Neural cell (in vitro differentiated cells): ENCODE data around the gene RASD2. TPM values are rescaled to one million over a fixed set of nuclear protein-coding genes. Genes with fewer than 3 reads are reported as not detected.

ENCODE experiments used
- H2AFZ ChIP-seq: fragments of 200-600, 300-800 bp; sonication (generic), shearing (Covaris generic); 2 replicates; pipeline ENCODE4 v1.6.0; 2014; ENCODE audit warnings: low read depth, mild to moderate bottlenecking, antibody characterized with exemption, low read length, moderate library complexity
- H3F3A ChIP-seq: fragments of 200-600 bp; shearing (Covaris generic); 2 replicates; pipeline ENCODE4 v1.6.1; 2016; ENCODE audit warnings: mild to moderate bottlenecking, moderate library complexity, mixed read lengths, antibody characterized with exemption, low read length; ENCODE audit not compliant: insufficient read depth, poor library complexity, severe bottlenecking
- H3K27ac ChIP-seq: fragments of 200-600, 300-800 bp; sonication (generic), shearing (Covaris generic); 2 replicates; pipeline ENCODE4 v1.5.1; 2014; ENCODE audit warnings: mild to moderate bottlenecking, low read length, moderate library complexity
- H3K27me3 ChIP-seq: fragments of 300-800, 200-600 bp; sonication (generic), shearing (Covaris generic); 2 replicates; pipeline ENCODE4 v1.6.0; 2014; ENCODE audit warnings: mild to moderate bottlenecking, low read depth, low read length, moderate library complexity; ENCODE audit not compliant: insufficient read depth
- H3K36me3 ChIP-seq: fragments of 300-800, 200-600 bp; sonication (generic), shearing (Covaris generic); 2 replicates; pipeline ENCODE4 v1.5.1; 2014; ENCODE audit warnings: mild to moderate bottlenecking, antibody characterized with exemption, low read length, moderate library complexity; ENCODE audit not compliant: insufficient read depth
- H3K4me2 ChIP-seq: fragments of 300-800, 200-600 bp; sonication (generic), shearing (Covaris generic); 2 replicates; pipeline ENCODE4 v1.6.0; 2014; ENCODE audit warnings: mild to moderate bottlenecking, low read length
- H3K4me3 ChIP-seq: fragments of 300-800, 200-600 bp; sonication (generic), shearing (Covaris generic); 2 replicates; pipeline ENCODE4 v1.5.1; 2014; ENCODE audit warnings: mild to moderate bottlenecking, low read length, moderate library complexity
- H3K79me2 ChIP-seq: fragments of 200-600 bp; shearing (Covaris generic); replicated peaks from 2 replicates; pipeline ENCODE4 v1.6.0; 2014; ENCODE audit warnings: mild to moderate bottlenecking, low read length, moderate library complexity; ENCODE audit not compliant: insufficient read depth
- H3K9ac ChIP-seq: fragments of 300-800, 200-600 bp; sonication (generic), shearing (Covaris generic); 2 replicates; pipeline ENCODE4 v1.6.1; 2016; ENCODE audit warnings: mild to moderate bottlenecking, low read length, mixed read lengths
- H3K9me2 ChIP-seq: fragments of 200-600 bp; shearing (Covaris generic); 2 replicates; pipeline ENCODE4 v1.6.1; 2016; ENCODE audit warnings: mild to moderate bottlenecking, low read length, mixed read lengths; ENCODE audit not compliant: insufficient read depth
- H3K9me3 ChIP-seq: fragments of 200-600, 300-800 bp; sonication (generic), shearing (Covaris generic); 2 replicates; pipeline ENCODE4 v1.6.1; 2016; ENCODE audit warnings: mild to moderate bottlenecking, mixed run types, low read length, moderate library complexity, mixed read lengths
- H4K20me1 ChIP-seq: fragments of 200-600 bp; shearing (Covaris generic); 2 replicates; pipeline ENCODE4 v1.6.1; 2016; ENCODE audit warnings: mild to moderate bottlenecking, mixed run types; ENCODE audit not compliant: insufficient read depth
- EP300 ChIP-seq: fragments of 450-650 bp; conservative IDR thresholded peaks from 2 replicates; pipeline ENCODE4 v1.6.1; 2014; ENCODE audit warnings: antibody characterized with exemption, mild to moderate bottlenecking, moderate library complexity; ENCODE audit not compliant: poor library complexity, severe bottlenecking
- EZH2 ChIP-seq: fragments of 200-600, 300-800 bp; shearing (Covaris generic), sonication (generic); IDR thresholded peaks from 2 replicates; pipeline ENCODE4 v1.6.1; 2014; ENCODE audit warnings: antibody characterized with exemption, low read length, borderline replicate concordance, mild to moderate bottlenecking; ENCODE audit not compliant: insufficient read depth, poor library complexity, severe bottlenecking
- MXI1 ChIP-seq: fragments of 450-650 bp; conservative IDR thresholded peaks from 2 replicates; pipeline ENCODE4 v1.6.1; 2014; ENCODE audit warnings: antibody characterized with exemption, mild to moderate bottlenecking; ENCODE audit not compliant: poor library complexity, severe bottlenecking
- POLR2AphosphoS5 ChIP-seq: IDR thresholded peaks from 2 replicates; pipeline ENCODE4 v1.6.1; 2012
- RAD21 ChIP-seq: fragments of 450-650 bp; conservative IDR thresholded peaks from 2 replicates; pipeline ENCODE4 v1.6.1; 2014; ENCODE audit warnings: antibody characterized with exemption, mild to moderate bottlenecking, moderate library complexity
- SMC3 ChIP-seq: fragments of 450-650 bp; conservative IDR thresholded peaks from 2 replicates; pipeline ENCODE4 v1.6.1; 2014; ENCODE audit warnings: antibody characterized with exemption, mild to moderate bottlenecking, moderate library complexity; ENCODE audit not compliant: poor library complexity
- TAF1 ChIP-seq: IDR thresholded peaks from 2 replicates; pipeline ENCODE4 v1.6.1; 2012; ENCODE audit warnings: low read depth
- polyA plus RNA-seq: library from polyadenylated mRNA; depleted of rRNA; stranded (reverse); fragments of >200 nt; gene quantifications from 2 replicates; pipeline ENCODE4 v1.2.3, GENCODE V29; 2014
- TF ChIP-seq, protein P1 (sequence below): fragments of 450-650 bp; IDR thresholded peaks from 2 replicates; pipeline ENCODE4 v1.5.1; 2014; ENCODE audit warnings: antibody characterized with exemption, mild to moderate bottlenecking, moderate library complexity; ENCODE audit not compliant: poor library complexity, severe bottlenecking
- TF ChIP-seq, protein P2 (sequence below): IDR thresholded peaks from 2 replicates; pipeline ENCODE4 v1.6.1; 2012; ENCODE audit warnings: borderline replicate concordance

The RASD2 gene
- polyA plus RNA-seq, 1 donor from 2014 or later, result 0.14 TPM

DNA sequence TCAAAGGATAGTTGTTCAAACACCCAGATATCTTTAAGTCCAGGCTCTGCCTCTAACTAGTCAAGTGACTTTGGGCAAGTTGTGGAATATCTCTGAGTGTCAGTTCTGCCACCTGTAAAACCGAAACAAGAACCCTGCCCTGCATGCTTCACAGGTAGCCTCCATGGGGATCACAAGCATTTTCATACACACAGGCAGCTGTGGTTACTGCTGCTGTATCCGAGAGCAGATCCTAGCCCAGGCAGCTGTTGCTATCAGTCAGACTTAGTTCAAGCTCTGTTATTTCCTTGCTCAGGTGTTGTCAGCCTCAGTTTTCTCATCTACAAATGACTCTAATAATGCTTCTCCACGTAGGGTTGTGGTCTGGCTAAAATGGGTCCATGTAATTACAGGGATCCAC lies 6.5 kb upstream of the RASD2 start:
- Histone ChIP-seq H3K27me3 (peaks cover 6% of the 10 kb centered on the region), H3K4me2 (no peak overlapping the region), H3K9me2 (no peaks in the 10 kb centered on the region), H3K36me3 (no peaks in the 10 kb centered on the region), H3K4me3 (no peak overlapping the region), H3F3A (no peaks in the 10 kb centered on the region), H4K20me1 (no peaks in the 10 kb centered on the region), H3K79me2 (no peaks in the 10 kb centered on the region), H2AFZ (no peak overlapping the region), H3K27ac (no peak overlapping the region), H3K9me3 (no peaks in the 10 kb centered on the region), H3K9ac (no peak overlapping the region)
- TF ChIP-seq EZH2 (no peak), EP300 (no peak), RAD21 (no peak), TAF1 (no peak), MXI1 (no peak), POLR2AphosphoS5 (no peak), SMC3 (no peak)
- TF ChIP-seq, protein P1, sequence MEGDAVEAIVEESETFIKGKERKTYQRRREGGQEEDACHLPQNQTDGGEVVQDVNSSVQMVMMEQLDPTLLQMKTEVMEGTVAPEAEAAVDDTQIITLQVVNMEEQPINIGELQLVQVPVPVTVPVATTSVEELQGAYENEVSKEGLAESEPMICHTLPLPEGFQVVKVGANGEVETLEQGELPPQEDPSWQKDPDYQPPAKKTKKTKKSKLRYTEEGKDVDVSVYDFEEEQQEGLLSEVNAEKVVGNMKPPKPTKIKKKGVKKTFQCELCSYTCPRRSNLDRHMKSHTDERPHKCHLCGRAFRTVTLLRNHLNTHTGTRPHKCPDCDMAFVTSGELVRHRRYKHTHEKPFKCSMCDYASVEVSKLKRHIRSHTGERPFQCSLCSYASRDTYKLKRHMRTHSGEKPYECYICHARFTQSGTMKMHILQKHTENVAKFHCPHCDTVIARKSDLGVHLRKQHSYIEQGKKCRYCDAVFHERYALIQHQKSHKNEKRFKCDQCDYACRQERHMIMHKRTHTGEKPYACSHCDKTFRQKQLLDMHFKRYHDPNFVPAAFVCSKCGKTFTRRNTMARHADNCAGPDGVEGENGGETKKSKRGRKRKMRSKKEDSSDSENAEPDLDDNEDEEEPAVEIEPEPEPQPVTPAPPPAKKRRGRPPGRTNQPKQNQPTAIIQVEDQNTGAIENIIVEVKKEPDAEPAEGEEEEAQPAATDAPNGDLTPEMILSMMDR, result no peak
- TF ChIP-seq, protein P2, sequence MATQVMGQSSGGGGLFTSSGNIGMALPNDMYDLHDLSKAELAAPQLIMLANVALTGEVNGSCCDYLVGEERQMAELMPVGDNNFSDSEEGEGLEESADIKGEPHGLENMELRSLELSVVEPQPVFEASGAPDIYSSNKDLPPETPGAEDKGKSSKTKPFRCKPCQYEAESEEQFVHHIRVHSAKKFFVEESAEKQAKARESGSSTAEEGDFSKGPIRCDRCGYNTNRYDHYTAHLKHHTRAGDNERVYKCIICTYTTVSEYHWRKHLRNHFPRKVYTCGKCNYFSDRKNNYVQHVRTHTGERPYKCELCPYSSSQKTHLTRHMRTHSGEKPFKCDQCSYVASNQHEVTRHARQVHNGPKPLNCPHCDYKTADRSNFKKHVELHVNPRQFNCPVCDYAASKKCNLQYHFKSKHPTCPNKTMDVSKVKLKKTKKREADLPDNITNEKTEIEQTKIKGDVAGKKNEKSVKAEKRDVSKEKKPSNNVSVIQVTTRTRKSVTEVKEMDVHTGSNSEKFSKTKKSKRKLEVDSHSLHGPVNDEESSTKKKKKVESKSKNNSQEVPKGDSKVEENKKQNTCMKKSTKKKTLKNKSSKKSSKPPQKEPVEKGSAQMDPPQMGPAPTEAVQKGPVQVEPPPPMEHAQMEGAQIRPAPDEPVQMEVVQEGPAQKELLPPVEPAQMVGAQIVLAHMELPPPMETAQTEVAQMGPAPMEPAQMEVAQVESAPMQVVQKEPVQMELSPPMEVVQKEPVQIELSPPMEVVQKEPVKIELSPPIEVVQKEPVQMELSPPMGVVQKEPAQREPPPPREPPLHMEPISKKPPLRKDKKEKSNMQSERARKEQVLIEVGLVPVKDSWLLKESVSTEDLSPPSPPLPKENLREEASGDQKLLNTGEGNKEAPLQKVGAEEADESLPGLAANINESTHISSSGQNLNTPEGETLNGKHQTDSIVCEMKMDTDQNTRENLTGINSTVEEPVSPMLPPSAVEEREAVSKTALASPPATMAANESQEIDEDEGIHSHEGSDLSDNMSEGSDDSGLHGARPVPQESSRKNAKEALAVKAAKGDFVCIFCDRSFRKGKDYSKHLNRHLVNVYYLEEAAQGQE, result no peak

DNA sequence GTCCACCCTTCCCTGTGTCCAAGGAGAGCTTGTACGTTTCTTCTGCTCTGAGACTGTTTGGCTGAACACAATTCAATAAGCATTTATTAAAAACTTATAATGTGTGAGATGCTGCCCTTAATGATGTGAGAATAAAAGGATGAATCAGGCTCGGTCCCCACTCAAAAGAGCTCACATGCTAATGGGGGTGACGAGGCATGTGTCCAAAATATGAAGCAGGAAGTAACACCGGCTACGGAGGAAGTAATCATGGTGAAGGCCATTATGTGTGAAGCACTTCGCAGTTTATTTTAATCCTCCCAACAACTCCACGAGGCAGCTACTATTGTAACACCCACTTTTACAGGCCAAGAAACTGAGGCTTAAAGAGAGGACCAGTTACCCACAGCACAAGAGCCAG lies 3.4 kb upstream of the RASD2 start:
- Histone ChIP-seq H4K20me1 (no peaks in the 10 kb centered on the region), H3F3A (no peaks in the 10 kb centered on the region), H3K4me2 (no peak overlapping the region), H3K9me3 (no peaks in the 10 kb centered on the region), H3K4me3 (no peak overlapping the region), H3K27me3 (peaks cover 34% of the 10 kb centered on the region), H3K9me2 (no peaks in the 10 kb centered on the region), H3K36me3 (no peaks in the 10 kb centered on the region), H3K9ac (no peak overlapping the region), H2AFZ (no peak overlapping the region), H3K27ac (no peak overlapping the region), H3K79me2 (no peaks in the 10 kb centered on the region)
- TF ChIP-seq EP300 (no peak), MXI1 (no peak), SMC3 (no peak), RAD21 (no peak), EZH2 (no peak), POLR2AphosphoS5 (no peak), TAF1 (no peak)
- TF ChIP-seq, protein P2, result no peak
- TF ChIP-seq, protein P1, result no peak
